SK-N-SH (cell line): ENCODE results near the gene ST6GALNAC1. TPM values are rescaled to one million over a fixed set of nuclear protein-coding genes. Genes with fewer than 3 reads are reported as not detected.

Experiments
- CTCF ChIA-PET: fragments of 300-600, 350-600 bp; formaldehyde crosslinking; extraction: SDS; loops from one replicate; lab custom pipeline; 2021; lab: Yijun Ruan, JAX
- POLR2A ChIA-PET: fragments of 350-600 bp; sonication (Branson Sonifier 250); formaldehyde crosslinking; extraction: SDS; loops from one replicate; lab custom pipeline; 2020; ENCODE audit warnings: antibody characterized with exemption, inconsistent platforms; lab: Yijun Ruan, JAX
- DNase-seq: peaks from one replicate; pipeline ENCODE4 v3.0.0; 2012
- H2AFZ ChIP-seq: fragments of 200-600 bp; sonication (generic); 2 replicates; pipeline ENCODE4 v1.8.1; 2016; ENCODE audit warnings: antibody characterized with exemption, mild to moderate bottlenecking, low read depth
- H3F3A ChIP-seq: fragments of 200-600 bp; sonication (generic); replicated peaks from 2 replicates; pipeline ENCODE3; 2016; ENCODE audit warnings: antibody characterized with exemption, mild to moderate bottlenecking; ENCODE audit not compliant: insufficient read depth
- H3K27ac ChIP-seq, 2 experiments: fragments of 200-500 bp in 1 of 2; fragments of 200-600 bp in 1 of 2; sonication (Bioruptor generic) in 1 of 2; sonication (generic), shearing (Covaris generic) in 1 of 2; 2 replicates each; pipeline versions ENCODE4 v1.5.1 to v1.6.1; 2014 to 2016; ENCODE audit warnings: low read depth in 2 of 2, inconsistent platforms in 1 of 2, low read length in 1 of 2, mild to moderate bottlenecking in 1 of 2, mixed read lengths in 1 of 2
- H3K27me3 ChIP-seq: fragments of 200-600 bp; sonication (generic), shearing (Covaris generic); 2 replicates; pipeline ENCODE4 v1.6.1; 2016; ENCODE audit warnings: mixed run types; ENCODE audit not compliant: insufficient read depth
- H3K36me3 ChIP-seq, 2 experiments: fragments of 200-500 bp in 1 of 2; fragments of 200-600 bp in 1 of 2; sonication (Bioruptor generic) in 1 of 2; sonication (generic) in 1 of 2; replicated peaks in 1 of 2; 2 replicates each; pipeline versions ENCODE3 to v1.5.1; 2014 to 2016; ENCODE audit warnings: low read length in 1 of 2, mild to moderate bottlenecking in 1 of 2; ENCODE audit not compliant: insufficient read depth in 2 of 2, control insufficient read depth in 1 of 2
- H3K4me1 ChIP-seq, 2 experiments: fragments of 200-500 bp in 1 of 2; fragments of 200-600 bp in 1 of 2; sonication (Bioruptor generic) in 1 of 2; sonication (generic), shearing (Covaris generic) in 1 of 2; 2 replicates each; pipeline versions ENCODE4 v1.5.1 to v1.6.1; 2014 to 2016; ENCODE audit warnings: low read depth in 1 of 2, low read length in 1 of 2, mixed run types in 1 of 2; ENCODE audit not compliant: insufficient read depth in 2 of 2, control insufficient read depth in 1 of 2
- H3K4me2 ChIP-seq: fragments of 200-600 bp; sonication (generic), shearing (Covaris generic); 2 replicates; pipeline ENCODE4 v1.6.1; 2017; ENCODE audit warnings: mixed run types
- H3K4me3 ChIP-seq, 2 experiments: fragments of 200-500 bp in 1 of 2; fragments of 200-600 bp in 1 of 2; sonication (Bioruptor generic) in 1 of 2; sonication (generic), shearing (Covaris generic) in 1 of 2; 2 replicates each; pipeline versions ENCODE4 v1.5.1 to v1.8.1; 2014 to 2016; ENCODE audit warnings: low read depth in 2 of 2, inconsistent platforms in 1 of 2, low read length in 1 of 2, mild to moderate bottlenecking in 1 of 2, mixed read lengths in 1 of 2, moderate library complexity in 1 of 2
- H3K79me2 ChIP-seq: fragments of 200-600 bp; sonication (generic); 2 replicates; pipeline ENCODE4 v1.8.1; 2017; ENCODE audit warnings: mild to moderate bottlenecking; ENCODE audit not compliant: insufficient read depth
- H3K9ac ChIP-seq: fragments of 200-600 bp; sonication (generic); 2 replicates; pipeline ENCODE4 v1.6.1; 2017; ENCODE audit warnings: mixed run types
- H3K9me2 ChIP-seq: fragments of 200-600 bp; sonication (generic); 2 replicates; pipeline ENCODE4 v1.6.1; 2017; ENCODE audit warnings: mixed run types
- H3K9me3 ChIP-seq: fragments of 200-600 bp; sonication (generic); 2 replicates; pipeline ENCODE4 v1.6.1; 2017; ENCODE audit warnings: mixed run types, mild to moderate bottlenecking, moderate library complexity
- H4K20me1 ChIP-seq: fragments of 200-600 bp; sonication (generic); 2 replicates; pipeline ENCODE4 v1.6.1; 2017; ENCODE audit warnings: mild to moderate bottlenecking, mixed run types; ENCODE audit not compliant: insufficient read depth
- CHD2 ChIP-seq: fragments of 150-350 bp; IDR thresholded peaks from 2 replicates; pipeline ENCODE4 v1.6.1; 2018; ENCODE audit warnings: low read length; ENCODE audit not compliant: partially characterized antibody
- ELF1 ChIP-seq: IDR thresholded peaks from 2 replicates; pipeline ENCODE4 v1.4.0; 2012
- EP300 ChIP-seq, 2 experiments: IDR thresholded peaks; 2 replicates each; pipeline versions ENCODE4 v1.4.0 to v1.6.1; 2012; ENCODE audit warnings: borderline replicate concordance in 1 of 2, low read depth in 1 of 2, low read length in 1 of 2
- EZH2phosphoT487 ChIP-seq: fragments of 200-600 bp; sonication (generic); IDR thresholded peaks from 2 replicates; pipeline ENCODE4 v1.6.1; 2017; ENCODE audit warnings: low read depth, mixed run types, mild to moderate bottlenecking, antibody characterized with exemption, moderate library complexity, borderline replicate concordance
- FOSL2 ChIP-seq: IDR thresholded peaks from 2 replicates; pipeline ENCODE4 v1.4.0; 2012; ENCODE audit warnings: low read depth, mild to moderate bottlenecking, moderate library complexity, borderline replicate concordance
- FOXJ3 ChIP-seq: sonication (generic); formaldehyde crosslinking; IDR thresholded peaks from 2 replicates; pipeline ENCODE4 v1.5.1; 2020; ENCODE audit warnings: mild to moderate bottlenecking, missing genetic modification reagents
- GATA2 ChIP-seq: sonication (generic); formaldehyde crosslinking; IDR thresholded peaks from 2 replicates; pipeline ENCODE4 v1.5.0; 2020; ENCODE audit warnings: mild to moderate bottlenecking, missing genetic modification reagents
- JUND ChIP-seq: IDR thresholded peaks from 2 replicates; pipeline ENCODE4 v1.4.0; 2012
- MEF2A ChIP-seq: IDR thresholded peaks from 2 replicates; pipeline ENCODE4 v1.4.0; 2012; ENCODE audit warnings: low read depth, borderline replicate concordance
- NFIC ChIP-seq: IDR thresholded peaks from 2 replicates; pipeline ENCODE4 v1.4.0; 2012; ENCODE audit warnings: borderline replicate concordance
- NRF1 ChIP-seq: IDR thresholded peaks from 2 replicates; pipeline ENCODE4 v1.6.1; 2012; ENCODE audit warnings: low read depth, mild to moderate bottlenecking, low read length
- RCOR1 ChIP-seq: fragments of 150-350 bp; IDR thresholded peaks from 2 replicates; pipeline ENCODE4 v1.6.1; 2017; ENCODE audit warnings: antibody characterized with exemption, low read length
- RFX5 ChIP-seq: IDR thresholded peaks from 2 replicates; pipeline ENCODE4 v1.6.1; 2012; ENCODE audit warnings: mild to moderate bottlenecking, improper control_type of control experiment, low read length
- RXRA ChIP-seq: IDR thresholded peaks from 2 replicates; pipeline ENCODE4 v1.4.0; 2012; ENCODE audit warnings: low read depth, mild to moderate bottlenecking, borderline replicate concordance
- SMC3 ChIP-seq: IDR thresholded peaks from 2 replicates; pipeline ENCODE4 v1.6.1; 2012; ENCODE audit warnings: low read depth, low read length, improper control_type of control experiment
- TAF1 ChIP-seq: IDR thresholded peaks from 2 replicates; pipeline ENCODE4 v1.6.1; 2012; ENCODE audit warnings: low read depth, mild to moderate bottlenecking, low read length, moderate library complexity, borderline replicate concordance
- TEAD4 ChIP-seq: IDR thresholded peaks from 2 replicates; pipeline ENCODE4 v1.4.0; 2012; ENCODE audit warnings: mild to moderate bottlenecking, borderline replicate concordance; ENCODE audit not compliant: insufficient read depth
- WGBS: methylation state at CpG from one replicate; pipeline ENCODE4 v1.1.6; 2017; ENCODE audit warnings: low lambda C conversion rate; 5-methylcytosine and 5-hydroxymethylcytosine counted together
- polyA plus RNA-seq, 3 experiments: library from polyadenylated mRNA; depleted of rRNA; stranded (reverse); fragments of >200 nt; gene quantifications; 2 replicates each; pipeline ENCODE4 v1.2.3, GENCODE V29; 2012
- TF ChIP-seq, protein P1 (sequence below): IDR thresholded peaks from 2 replicates; pipeline ENCODE4 v1.4.0; 2012; ENCODE audit warnings: low read depth, borderline replicate concordance
- TF ChIP-seq, protein P2 (sequence below): IDR thresholded peaks from 2 replicates; pipeline ENCODE4 v1.4.0; 2012; ENCODE audit warnings: low read depth, borderline replicate concordance
- TF ChIP-seq, protein P3 (sequence below): fragments of 200-600 bp; sonication (generic); IDR thresholded peaks from 2 replicates; pipeline ENCODE4 v1.6.1; 2017; ENCODE audit warnings: antibody characterized with exemption, mild to moderate bottlenecking, moderate library complexity

ST6GALNAC1 gene
- polyA plus RNA-seq, 1 of the 3 experiments (the other 2 are of a cell fraction): not detected

DNA sequence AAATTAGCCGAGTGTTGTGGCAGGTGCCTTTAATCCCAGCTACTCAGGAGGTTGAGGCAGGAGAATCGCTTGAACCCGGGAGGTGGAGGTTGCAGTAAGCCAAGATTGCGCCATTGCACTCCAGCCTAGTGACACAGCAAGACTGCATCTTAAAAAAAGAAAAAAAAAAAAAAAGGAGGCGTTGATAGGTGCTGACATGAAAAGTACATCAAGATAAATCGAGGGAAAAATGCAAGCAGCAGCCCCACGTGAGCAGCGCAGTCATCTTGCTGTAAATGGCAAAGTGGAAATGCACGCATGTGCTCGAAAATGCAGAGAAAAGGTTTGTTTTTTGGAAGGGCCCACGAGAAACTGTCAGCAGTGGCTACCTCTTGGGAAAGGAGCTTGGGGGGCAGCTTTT lies 46.3 kb upstream of the ST6GALNAC1 start:
- no peak for DNase-seq
- Histone ChIP-seq H3K79me2 (peaks cover 63% of the 10 kb centered on the region), H3K27ac (no peak overlapping the region), H3K36me3 (peaks cover 11 to 18% of the 10 kb centered on the region in 2 experiments), H3K27me3 (no peaks in the 10 kb centered on the region), H3K4me1 (peaks cover 0 to 15% of the 10 kb centered on the region in 2 experiments; a peak in 1 of 4 replicates), H4K20me1 (peaks cover 35% of the 10 kb centered on the region), H3K4me3 (no peak overlapping the region), H2AFZ (no peak overlapping the region), H3K9ac (no peak overlapping the region), H3K9me2 (no peaks in the 10 kb centered on the region), H3K9me3 (no peaks in the 10 kb centered on the region), H3F3A (peaks cover under 1% of the 10 kb centered on the region), H3K4me2 (no peak overlapping the region)
- ChIA-PET CTCF (interaction anchor here (1.0 to 12.2 kb wide), 8 partner anchors 8 to 366 kb away, joined by 3 to 255 read pairs (median 10); partner anchors contain the start of gene MXRA7), POLR2A (no interaction called here)
- 92% methylated on average over 11 of the region's 11 CpGs for WGBS
- TF ChIP-seq EZH2phosphoT487: no peak
- TF ChIP-seq FOXJ3 (CRISPR knock-in tag): no peak
- TF ChIP-seq, protein P1, sequence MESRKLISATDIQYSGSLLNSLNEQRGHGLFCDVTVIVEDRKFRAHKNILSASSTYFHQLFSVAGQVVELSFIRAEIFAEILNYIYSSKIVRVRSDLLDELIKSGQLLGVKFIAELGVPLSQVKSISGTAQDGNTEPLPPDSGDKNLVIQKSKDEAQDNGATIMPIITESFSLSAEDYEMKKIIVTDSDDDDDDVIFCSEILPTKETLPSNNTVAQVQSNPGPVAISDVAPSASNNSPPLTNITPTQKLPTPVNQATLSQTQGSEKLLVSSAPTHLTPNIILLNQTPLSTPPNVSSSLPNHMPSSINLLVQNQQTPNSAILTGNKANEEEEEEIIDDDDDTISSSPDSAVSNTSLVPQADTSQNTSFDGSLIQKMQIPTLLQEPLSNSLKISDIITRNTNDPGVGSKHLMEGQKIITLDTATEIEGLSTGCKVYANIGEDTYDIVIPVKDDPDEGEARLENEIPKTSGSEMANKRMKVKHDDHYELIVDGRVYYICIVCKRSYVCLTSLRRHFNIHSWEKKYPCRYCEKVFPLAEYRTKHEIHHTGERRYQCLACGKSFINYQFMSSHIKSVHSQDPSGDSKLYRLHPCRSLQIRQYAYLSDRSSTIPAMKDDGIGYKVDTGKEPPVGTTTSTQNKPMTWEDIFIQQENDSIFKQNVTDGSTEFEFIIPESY: no peak
- TF ChIP-seq MEF2A: no peak
- no peak for TF ChIP-seq RXRA
- no peak for TF ChIP-seq NFIC
- TF ChIP-seq RFX5: no peak
- TF ChIP-seq, protein P2, sequence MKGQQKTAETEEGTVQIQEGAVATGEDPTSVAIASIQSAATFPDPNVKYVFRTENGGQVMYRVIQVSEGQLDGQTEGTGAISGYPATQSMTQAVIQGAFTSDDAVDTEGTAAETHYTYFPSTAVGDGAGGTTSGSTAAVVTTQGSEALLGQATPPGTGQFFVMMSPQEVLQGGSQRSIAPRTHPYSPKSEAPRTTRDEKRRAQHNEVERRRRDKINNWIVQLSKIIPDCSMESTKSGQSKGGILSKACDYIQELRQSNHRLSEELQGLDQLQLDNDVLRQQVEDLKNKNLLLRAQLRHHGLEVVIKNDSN: no peak
- TF ChIP-seq, protein P3, sequence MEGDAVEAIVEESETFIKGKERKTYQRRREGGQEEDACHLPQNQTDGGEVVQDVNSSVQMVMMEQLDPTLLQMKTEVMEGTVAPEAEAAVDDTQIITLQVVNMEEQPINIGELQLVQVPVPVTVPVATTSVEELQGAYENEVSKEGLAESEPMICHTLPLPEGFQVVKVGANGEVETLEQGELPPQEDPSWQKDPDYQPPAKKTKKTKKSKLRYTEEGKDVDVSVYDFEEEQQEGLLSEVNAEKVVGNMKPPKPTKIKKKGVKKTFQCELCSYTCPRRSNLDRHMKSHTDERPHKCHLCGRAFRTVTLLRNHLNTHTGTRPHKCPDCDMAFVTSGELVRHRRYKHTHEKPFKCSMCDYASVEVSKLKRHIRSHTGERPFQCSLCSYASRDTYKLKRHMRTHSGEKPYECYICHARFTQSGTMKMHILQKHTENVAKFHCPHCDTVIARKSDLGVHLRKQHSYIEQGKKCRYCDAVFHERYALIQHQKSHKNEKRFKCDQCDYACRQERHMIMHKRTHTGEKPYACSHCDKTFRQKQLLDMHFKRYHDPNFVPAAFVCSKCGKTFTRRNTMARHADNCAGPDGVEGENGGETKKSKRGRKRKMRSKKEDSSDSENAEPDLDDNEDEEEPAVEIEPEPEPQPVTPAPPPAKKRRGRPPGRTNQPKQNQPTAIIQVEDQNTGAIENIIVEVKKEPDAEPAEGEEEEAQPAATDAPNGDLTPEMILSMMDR: no peak
- no peak for TF ChIP-seq EP300 (IDR thresholded peaks at IDR 0.05; ENCODE audit: borderline replicate concordance in 1 of 2, low read depth in 1 of 2, low read length in 1 of 2)
- TF ChIP-seq SMC3: no peak
- no peak for TF ChIP-seq JUND
- TF ChIP-seq GATA2 (CRISPR knock-in tag): no peak
- TF ChIP-seq NRF1: no peak
- TF ChIP-seq ELF1: no peak
- no peak for TF ChIP-seq FOSL2
- TF ChIP-seq TEAD4: no peak
- no peak for TF ChIP-seq TAF1
- TF ChIP-seq RCOR1: no peak
- TF ChIP-seq CHD2: no peak
- TF ChIP-seq, all 33 proteins: peak for 0
